Measurements from ENCODE around the gene IL17C. TPM values are rescaled to one million over a fixed set of nuclear protein-coding genes. Genes with fewer than 3 reads are reported as not detected.

IL17C gene
- total RNA-seq, 1 experiment from 2014 or later: 1.9 TPM

- Mint-ChIP-seq H3K9me3 (no peaks in the 10 kb centered on the region), H3K4me1 (no peaks in the 10 kb centered on the region), H3K36me3 (peaks cover 57% of the 10 kb centered on the region), H3K27me3 (ENCODE audit: low read depth) (no peaks in the 10 kb centered on the region), H3K27ac (no peak overlapping the region), H3K4me3 (no peak overlapping the region)
- TF ChIP-seq EMX1 (CRISPR knock-in tag; IDR thresholded peaks at IDR 0.05) (no peak), OVOL2 (CRISPR knock-in tag; IDR thresholded peaks at IDR 0.05; ENCODE audit: borderline replicate concordance) (no peak), ATF1 (CRISPR knock-in tag; IDR thresholded peaks at IDR 0.05) (no peak), MYBL2 (CRISPR knock-in tag; IDR thresholded peaks at IDR 0.05) (no peak), JAZF1 (CRISPR knock-in tag; IDR thresholded peaks at IDR 0.05) (no peak), CBFB (CRISPR knock-in tag; IDR thresholded peaks at IDR 0.05; ENCODE audit: low read depth) (no peak)
- TF ChIP-seq, protein P1, sequence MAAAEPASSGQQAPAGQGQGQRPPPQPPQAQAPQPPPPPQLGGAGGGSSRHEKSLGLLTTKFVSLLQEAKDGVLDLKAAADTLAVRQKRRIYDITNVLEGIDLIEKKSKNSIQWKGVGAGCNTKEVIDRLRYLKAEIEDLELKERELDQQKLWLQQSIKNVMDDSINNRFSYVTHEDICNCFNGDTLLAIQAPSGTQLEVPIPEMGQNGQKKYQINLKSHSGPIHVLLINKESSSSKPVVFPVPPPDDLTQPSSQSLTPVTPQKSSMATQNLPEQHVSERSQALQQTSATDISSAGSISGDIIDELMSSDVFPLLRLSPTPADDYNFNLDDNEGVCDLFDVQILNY (CRISPR knock-in tag; IDR thresholded peaks at IDR 0.05): no peak
- TF ChIP-seq, protein P2, sequence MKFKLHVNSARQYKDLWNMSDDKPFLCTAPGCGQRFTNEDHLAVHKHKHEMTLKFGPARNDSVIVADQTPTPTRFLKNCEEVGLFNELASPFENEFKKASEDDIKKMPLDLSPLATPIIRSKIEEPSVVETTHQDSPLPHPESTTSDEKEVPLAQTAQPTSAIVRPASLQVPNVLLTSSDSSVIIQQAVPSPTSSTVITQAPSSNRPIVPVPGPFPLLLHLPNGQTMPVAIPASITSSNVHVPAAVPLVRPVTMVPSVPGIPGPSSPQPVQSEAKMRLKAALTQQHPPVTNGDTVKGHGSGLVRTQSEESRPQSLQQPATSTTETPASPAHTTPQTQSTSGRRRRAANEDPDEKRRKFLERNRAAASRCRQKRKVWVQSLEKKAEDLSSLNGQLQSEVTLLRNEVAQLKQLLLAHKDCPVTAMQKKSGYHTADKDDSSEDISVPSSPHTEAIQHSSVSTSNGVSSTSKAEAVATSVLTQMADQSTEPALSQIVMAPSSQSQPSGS (CRISPR knock-in tag; IDR thresholded peaks at IDR 0.05; ENCODE audit: borderline replicate concordance, low read depth): no peak
- POLR2A ChIA-PET: interaction anchor here (0.5 kb wide), 1 partner anchor 15 kb away, joined by 3 read pairs; no protein-coding TSS in a partner anchor
- CTCF ChIA-PET: interaction anchor here (0.5 kb wide), 1 partner anchor 135 kb away, joined by 3 read pairs; no protein-coding TSS in a partner anchor
- DNase-seq (ENCODE audit: low spot score): no peak
- ATAC-seq: no peak
Measured at GRCh38 chr16:88588754-88589153, 49.6 kb upstream of the IL17C start.

GRCh38 chr16:88589441-88589840 lies 48.9 kb upstream of the IL17C start:
- Mint-ChIP-seq H3K36me3 (peaks cover 57% of the 10 kb centered on the region), H3K4me3 (no peak overlapping the region), H3K4me1 (no peaks in the 10 kb centered on the region), H3K27ac (no peak overlapping the region), H3K9me3 (no peaks in the 10 kb centered on the region), H3K27me3 (ENCODE audit: low read depth) (no peaks in the 10 kb centered on the region)
- ATAC-seq: no peak
- CTCF ChIA-PET: no interaction called here
- no peak for TF ChIP-seq ZNF219 (CRISPR knock-in tag; IDR thresholded peaks at IDR 0.05; ENCODE audit: borderline replicate concordance)
- DNase-seq (ENCODE audit: low spot score): no peak
- POLR2A ChIA-PET: no interaction called here

- DNase-seq (ENCODE audit: low spot score) (no peak), ATAC-seq (no peak)
- Mint-ChIP-seq H3K27ac (no peak overlapping the region), H3K4me3 (no peak overlapping the region), H3K4me1 (no peaks in the 10 kb centered on the region), H3K27me3 (ENCODE audit: low read depth) (no peaks in the 10 kb centered on the region), H3K9me3 (no peaks in the 10 kb centered on the region), H3K36me3 (peaks cover 57% of the 10 kb centered on the region)
- ChIA-PET CTCF (interaction anchor here (1.1 kb wide), 1 partner anchor 19 kb away, joined by 3 read pairs; no protein-coding TSS in a partner anchor), POLR2A (no interaction called here)
- TF ChIP-seq, protein P3, sequence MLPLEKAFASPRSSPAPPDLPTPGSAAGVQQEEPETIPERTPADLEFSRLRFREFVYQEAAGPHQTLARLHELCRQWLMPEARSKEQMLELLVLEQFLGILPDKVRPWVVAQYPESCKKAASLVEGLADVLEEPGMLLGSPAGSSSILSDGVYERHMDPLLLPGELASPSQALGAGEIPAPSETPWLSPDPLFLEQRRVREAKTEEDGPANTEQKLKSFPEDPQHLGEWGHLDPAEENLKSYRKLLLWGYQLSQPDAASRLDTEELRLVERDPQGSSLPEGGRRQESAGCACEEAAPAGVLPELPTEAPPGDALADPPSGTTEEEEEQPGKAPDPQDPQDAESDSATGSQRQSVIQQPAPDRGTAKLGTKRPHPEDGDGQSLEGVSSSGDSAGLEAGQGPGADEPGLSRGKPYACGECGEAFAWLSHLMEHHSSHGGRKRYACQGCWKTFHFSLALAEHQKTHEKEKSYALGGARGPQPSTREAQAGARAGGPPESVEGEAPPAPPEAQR (CRISPR knock-in tag; IDR thresholded peaks at IDR 0.05): no peak
- no peak for TF ChIP-seq ZNF219 (CRISPR knock-in tag; IDR thresholded peaks at IDR 0.05; ENCODE audit: borderline replicate concordance)
- no peak for TF ChIP-seq ZNF396 (CRISPR knock-in tag; IDR thresholded peaks at IDR 0.05; ENCODE audit: borderline replicate concordance)
- TF ChIP-seq ATF6 (CRISPR knock-in tag; IDR thresholded peaks at IDR 0.05): no peak
- TF ChIP-seq, protein P4, sequence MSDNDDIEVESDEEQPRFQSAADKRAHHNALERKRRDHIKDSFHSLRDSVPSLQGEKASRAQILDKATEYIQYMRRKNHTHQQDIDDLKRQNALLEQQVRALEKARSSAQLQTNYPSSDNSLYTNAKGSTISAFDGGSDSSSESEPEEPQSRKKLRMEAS (CRISPR knock-in tag; IDR thresholded peaks at IDR 0.05): no peak
- no peak for TF ChIP-seq MYBL2 (CRISPR knock-in tag; IDR thresholded peaks at IDR 0.05)
- no peak for TF ChIP-seq TEAD4 (CRISPR knock-in tag; IDR thresholded peaks at IDR 0.05)
- TF ChIP-seq HMGXB4 (CRISPR knock-in tag; IDR thresholded peaks at IDR 0.05): no peak
- TF ChIP-seq, protein P5, sequence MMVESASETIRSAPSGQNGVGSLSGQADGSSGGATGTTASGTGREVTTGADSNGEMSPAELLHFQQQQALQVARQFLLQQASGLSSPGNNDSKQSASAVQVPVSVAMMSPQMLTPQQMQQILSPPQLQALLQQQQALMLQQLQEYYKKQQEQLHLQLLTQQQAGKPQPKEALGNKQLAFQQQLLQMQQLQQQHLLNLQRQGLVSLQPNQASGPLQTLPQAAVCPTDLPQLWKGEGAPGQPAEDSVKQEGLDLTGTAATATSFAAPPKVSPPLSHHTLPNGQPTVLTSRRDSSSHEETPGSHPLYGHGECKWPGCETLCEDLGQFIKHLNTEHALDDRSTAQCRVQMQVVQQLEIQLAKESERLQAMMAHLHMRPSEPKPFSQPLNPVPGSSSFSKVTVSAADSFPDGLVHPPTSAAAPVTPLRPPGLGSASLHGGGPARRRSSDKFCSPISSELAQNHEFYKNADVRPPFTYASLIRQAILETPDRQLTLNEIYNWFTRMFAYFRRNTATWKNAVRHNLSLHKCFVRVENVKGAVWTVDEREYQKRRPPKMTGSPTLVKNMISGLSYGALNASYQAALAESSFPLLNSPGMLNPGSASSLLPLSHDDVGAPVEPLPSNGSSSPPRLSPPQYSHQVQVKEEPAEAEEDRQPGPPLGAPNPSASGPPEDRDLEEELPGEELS (CRISPR knock-in tag; IDR thresholded peaks at IDR 0.05): no peak
- no peak for TF ChIP-seq EMX1 (CRISPR knock-in tag; IDR thresholded peaks at IDR 0.05)
- TF ChIP-seq ZNF425 (CRISPR knock-in tag; conservative IDR thresholded peaks at IDR 0.05): no peak
Measured at GRCh38 chr16:88591577-88592021, 46.8 kb upstream of the IL17C start.
